ENCODE results near the gene CACNB4. TPM values are rescaled to one million over a fixed set of nuclear protein-coding genes. Genes with fewer than 3 reads are reported as not detected.

Gene CACNB4
- total RNA-seq, 1 experiment from 2014 or later: 2.0 TPM

DNA sequence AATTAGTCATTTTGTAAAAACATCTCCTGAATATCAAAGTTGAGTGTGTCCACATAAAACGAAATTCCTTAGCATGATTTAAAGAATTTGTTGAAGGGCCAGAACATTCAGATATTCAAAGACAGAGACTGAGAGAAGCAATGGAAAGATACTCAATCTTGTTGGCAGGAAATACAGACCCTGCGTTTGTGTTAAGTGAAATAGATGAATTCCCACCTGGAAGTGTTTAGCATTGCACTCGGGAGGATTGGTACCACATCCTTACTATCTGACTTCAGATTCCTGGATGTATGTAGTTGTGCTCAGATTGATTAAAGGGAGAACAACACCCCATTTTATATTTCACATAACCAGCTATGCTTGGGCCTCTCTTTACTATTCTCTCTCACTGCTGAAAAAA is 260.9 kb downstream of the CACNB4 start:
- BruUV-seq (replicated peaks): no TSS peak
- Histone ChIP-seq H3K27me3 (ENCODE audit: insufficient read depth, low read length) (no peaks in the 10 kb centered on the region), H2AFZ (ENCODE audit: low read depth, low read length, poor library complexity, severe bottlenecking) (no peak overlapping the region), H3K4me2 (ENCODE audit: low read length) (no peak overlapping the region), H3K36me3 (ENCODE audit: control insufficient read depth in 1 of 2, insufficient read depth in 2 of 2, low read length in 2 of 2) (no peaks in the 10 kb centered on the region), H3K9me3 (ENCODE audit: control insufficient read depth in 1 of 2, insufficient read depth in 1 of 2, low read depth in 1 of 2, low read length in 2 of 2) (no peaks in the 10 kb centered on the region), H4K20me1 (ENCODE audit: insufficient read depth) (no peaks in the 10 kb centered on the region), H3K79me2 (ENCODE audit: insufficient read depth, low read length) (no peaks in the 10 kb centered on the region), H3K4me1 (ENCODE audit: control insufficient read depth in 1 of 2, insufficient read depth in 2 of 2, low read length in 2 of 2) (no peaks in the 10 kb centered on the region), H3K9me2 (ENCODE audit: insufficient read depth) (no peaks in the 10 kb centered on the region), H3K4me3 (replicated peaks in 1 of 2; ENCODE audit: low read depth in 1 of 2, low read length in 2 of 2) (no peak overlapping the region), H3K27ac (ENCODE audit: low read depth, low read length) (no peak overlapping the region), H3K9ac (ENCODE audit: low read length) (no peak overlapping the region)
- DNase-seq (ENCODE audit: low read depth, low spot score) (no peak), ATAC-seq (no peak)
- intact Hi-C loops (cut with micrococcal nuclease): no loop called here
- TF ChIP-seq SP1 (IDR thresholded peaks at IDR 0.05; ENCODE audit: low read depth) (no peak), EZH2phosphoT487 (IDR thresholded peaks at IDR 0.05; ENCODE audit: borderline replicate concordance) (no peak), JUND (IDR thresholded peaks at IDR 0.05) (no peak), TCF7L2 (IDR thresholded peaks at IDR 0.05; ENCODE audit: borderline replicate concordance, extremely low read depth, insufficient read depth, insufficient read length) (no peak), ZBTB33 (IDR thresholded peaks at IDR 0.05; ENCODE audit: extremely low read depth, insufficient replicate concordance, low read length) (no peak), POLR2AphosphoS5 (IDR thresholded peaks at IDR 0.05; ENCODE audit: low read depth, low read length) (no peak), CBX3 (IDR thresholded peaks at IDR 0.05; ENCODE audit: low read depth) (no peak), SRF (IDR thresholded peaks at IDR 0.05; ENCODE audit: low read depth) (no peak), POLR2A (IDR thresholded peaks at IDR 0.05; ENCODE audit: borderline replicate concordance, extremely low read depth, insufficient read depth, insufficient read length) (no peak)
- TF ChIP-seq, protein P1, sequence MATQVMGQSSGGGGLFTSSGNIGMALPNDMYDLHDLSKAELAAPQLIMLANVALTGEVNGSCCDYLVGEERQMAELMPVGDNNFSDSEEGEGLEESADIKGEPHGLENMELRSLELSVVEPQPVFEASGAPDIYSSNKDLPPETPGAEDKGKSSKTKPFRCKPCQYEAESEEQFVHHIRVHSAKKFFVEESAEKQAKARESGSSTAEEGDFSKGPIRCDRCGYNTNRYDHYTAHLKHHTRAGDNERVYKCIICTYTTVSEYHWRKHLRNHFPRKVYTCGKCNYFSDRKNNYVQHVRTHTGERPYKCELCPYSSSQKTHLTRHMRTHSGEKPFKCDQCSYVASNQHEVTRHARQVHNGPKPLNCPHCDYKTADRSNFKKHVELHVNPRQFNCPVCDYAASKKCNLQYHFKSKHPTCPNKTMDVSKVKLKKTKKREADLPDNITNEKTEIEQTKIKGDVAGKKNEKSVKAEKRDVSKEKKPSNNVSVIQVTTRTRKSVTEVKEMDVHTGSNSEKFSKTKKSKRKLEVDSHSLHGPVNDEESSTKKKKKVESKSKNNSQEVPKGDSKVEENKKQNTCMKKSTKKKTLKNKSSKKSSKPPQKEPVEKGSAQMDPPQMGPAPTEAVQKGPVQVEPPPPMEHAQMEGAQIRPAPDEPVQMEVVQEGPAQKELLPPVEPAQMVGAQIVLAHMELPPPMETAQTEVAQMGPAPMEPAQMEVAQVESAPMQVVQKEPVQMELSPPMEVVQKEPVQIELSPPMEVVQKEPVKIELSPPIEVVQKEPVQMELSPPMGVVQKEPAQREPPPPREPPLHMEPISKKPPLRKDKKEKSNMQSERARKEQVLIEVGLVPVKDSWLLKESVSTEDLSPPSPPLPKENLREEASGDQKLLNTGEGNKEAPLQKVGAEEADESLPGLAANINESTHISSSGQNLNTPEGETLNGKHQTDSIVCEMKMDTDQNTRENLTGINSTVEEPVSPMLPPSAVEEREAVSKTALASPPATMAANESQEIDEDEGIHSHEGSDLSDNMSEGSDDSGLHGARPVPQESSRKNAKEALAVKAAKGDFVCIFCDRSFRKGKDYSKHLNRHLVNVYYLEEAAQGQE (IDR thresholded peaks at IDR 0.05; ENCODE audit: low read depth): no peak
- TF ChIP-seq, protein P2, sequence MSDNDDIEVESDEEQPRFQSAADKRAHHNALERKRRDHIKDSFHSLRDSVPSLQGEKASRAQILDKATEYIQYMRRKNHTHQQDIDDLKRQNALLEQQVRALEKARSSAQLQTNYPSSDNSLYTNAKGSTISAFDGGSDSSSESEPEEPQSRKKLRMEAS (IDR thresholded peaks at IDR 0.05): no peak
- ChIA-PET POLR2A (interaction anchor here (1.6 kb wide), 1 partner anchor 10 kb away, joined by 3 read pairs; the partner anchor contains the start of gene ARL5A), CTCF (no interaction called here), RAD21 (ENCODE audit: low non-redundant PET in 1 of 2, low total read pairs in 2 of 2, uncharacterized antibody in 2 of 2, unreplicated experiment in 2 of 2) (no interaction called here)

All from HCT116 (cell line).